HepG2 (cell line): ENCODE measurements around the gene ABCD2. TPM values are rescaled to one million over a fixed set of nuclear protein-coding genes. Genes with fewer than 3 reads are reported as not detected.

Experiments used
- ATAC-seq: fragments of 200-7000 bp; cut with Tn5 transposase; 3 replicates; pipeline ENCODE4 v1.9.1; 2020; ENCODE audit warnings: mild to moderate bottlenecking, moderate library complexity
- BruUV-seq: library from RNA; stranded (reverse); fragments of 400-500 nt; replicated peaks from 2 replicates; lab custom pipeline; 2021; lab: Mats Ljungman, UMichigan
- CTCF ChIA-PET: fragments of 300-600 bp; formaldehyde crosslinking; extraction: SDS; loops from one replicate; lab custom pipeline; 2021; ENCODE audit warnings: low total read pairs, inconsistent platforms, low intra/inter-chr PET ratio; lab: Yijun Ruan, JAX
- POLR2A ChIA-PET: fragments of 350-600 bp; sonication (Branson Sonifier 250); formaldehyde crosslinking; loops from one replicate; lab custom pipeline; 2020; ENCODE audit warnings: antibody characterized with exemption, inconsistent platforms; lab: Yijun Ruan, JAX
- DNase-seq: peaks from one replicate; pipeline ENCODE4 v3.0.0-alpha.2; 2015; ENCODE audit warnings: low spot score
- FAIRE-seq: peaks from 3 replicates; lab custom pipeline; 2011; peaks lifted over from hg19 to GRCh38; lab: Jason Lieb, UNC
- H2AFZ ChIP-seq: one replicate; pipeline ENCODE4 v1.6.1; 2011; ENCODE audit warnings: low read length, inconsistent platforms
- H3K27ac ChIP-seq: fragments of 300-600 bp; 3 replicates; pipeline ENCODE4 v1.8.0; 2011; ENCODE audit warnings: mixed run types, mild to moderate bottlenecking, mixed read lengths, low read length, inconsistent platforms; ENCODE audit not compliant: insufficient read depth; ENCODE audit errors: extremely low read length
- H3K27me3 ChIP-seq, 2 experiments: fragments of 200-600 bp in 1 of 2; 2 replicates in 1 of 2; 3 replicates in 1 of 2; pipeline versions ENCODE4 v1.6.0 to v1.8.0; 2011; ENCODE audit warnings: low read length in 2 of 2, mild to moderate bottlenecking in 2 of 2, moderate library complexity in 2 of 2, inconsistent platforms in 1 of 2; ENCODE audit not compliant: insufficient read depth in 2 of 2, control insufficient read depth in 1 of 2
- H3K36me3 ChIP-seq, 2 experiments: fragments of 200-600 bp in 1 of 2; replicated peaks in 1 of 2; 2 replicates in 1 of 2; 3 replicates in 1 of 2; pipeline versions ENCODE4 v1.5.1 to v1.8.0; 2011; ENCODE audit warnings: low read length in 2 of 2, inconsistent platforms in 1 of 2; ENCODE audit not compliant: insufficient read depth in 2 of 2, control insufficient read depth in 1 of 2
- H3K4me1 ChIP-seq: 2 replicates; pipeline ENCODE4 v1.5.1; 2012; ENCODE audit warnings: low read length, inconsistent platforms; ENCODE audit not compliant: insufficient read depth
- H3K4me2 ChIP-seq: 2 replicates; pipeline ENCODE4 v1.6.0; 2011; ENCODE audit warnings: low read depth, low read length, inconsistent platforms
- H3K4me3 ChIP-seq, 3 experiments: fragments of 200-600 bp in 1 of 3; sonication (generic), shearing (Covaris generic) in 1 of 3; replicated peaks in 1 of 3; 2 replicates each; pipeline ENCODE4 v1.5.1; 2011 to 2016; ENCODE audit warnings: low read length in 3 of 3, inconsistent platforms in 2 of 3, low read depth in 2 of 3, mild to moderate bottlenecking in 2 of 3, control low read depth in 1 of 3, mixed read lengths in 1 of 3; ENCODE audit not compliant: insufficient read depth in 1 of 3
- H3K79me2 ChIP-seq: one replicate; pipeline ENCODE4 v1.6.1; 2011; ENCODE audit warnings: low read length, inconsistent platforms; ENCODE audit not compliant: insufficient read depth
- H3K9ac ChIP-seq: 2 replicates; pipeline ENCODE4 v1.6.0; 2011; ENCODE audit warnings: mild to moderate bottlenecking, low read depth, low read length, inconsistent platforms; ENCODE audit not compliant: insufficient read depth
- H3K9me3 ChIP-seq: 2 replicates; pipeline ENCODE4 v1.5.1; 2012; ENCODE audit warnings: mild to moderate bottlenecking, low read length
- H4K20me1 ChIP-seq: 2 replicates; pipeline ENCODE4 v1.6.0; 2011; ENCODE audit warnings: inconsistent platforms, mild to moderate bottlenecking, low read length, moderate library complexity; ENCODE audit not compliant: insufficient read depth
- AGO2 ChIP-seq: fragments of 200-400 bp; formaldehyde crosslinking; optimal IDR thresholded peaks from 2 replicates; pipeline ENCODE3; 2017; ENCODE audit warnings: mild to moderate bottlenecking, low read depth, low read length, moderate library complexity
- AHDC1 ChIP-seq: sonication (generic); formaldehyde crosslinking; IDR thresholded peaks from 2 replicates; pipeline ENCODE4 v1.5.1; 2020; ENCODE audit warnings: mild to moderate bottlenecking, missing genetic modification reagents, borderline replicate concordance
- BRCA1 ChIP-seq: sonication (generic); formaldehyde crosslinking; IDR thresholded peaks from 2 replicates; pipeline ENCODE4 v1.4.0; 2020; ENCODE audit warnings: missing genetic modification reagents
- CEBPB ChIP-seq: IDR thresholded peaks from 2 replicates; pipeline ENCODE4 v1.6.1; 2011; ENCODE audit warnings: low read depth, low read length, improper control_type of control experiment, borderline replicate concordance
- CENPX ChIP-seq: sonication (generic); formaldehyde crosslinking; IDR thresholded peaks from 2 replicates; pipeline ENCODE4 v1.9.0; 2021; ENCODE audit warnings: mild to moderate bottlenecking, missing genetic modification reagents, moderate library complexity
- GATA4 ChIP-seq: sonication (generic); IDR thresholded peaks from 2 replicates; pipeline ENCODE4 v1.6.1; 2016; ENCODE audit warnings: antibody characterized with exemption, low read depth, borderline replicate concordance
- GATAD2A ChIP-seq: IDR thresholded peaks from 2 replicates; pipeline ENCODE4 v1.6.1; 2016
- GZF1 ChIP-seq: sonication (generic); formaldehyde crosslinking; IDR thresholded peaks from 2 replicates; pipeline ENCODE4 v1.5.1; 2020; ENCODE audit warnings: mild to moderate bottlenecking, missing genetic modification reagents
- MYC ChIP-seq: sonication (generic); formaldehyde crosslinking; IDR thresholded peaks from 2 replicates; pipeline ENCODE4 v1.9.0; 2021; ENCODE audit warnings: missing genetic modification reagents, borderline replicate concordance
- NFE2 ChIP-seq: sonication (generic); formaldehyde crosslinking; IDR thresholded peaks from 2 replicates; pipeline ENCODE4 v1.4.0; 2020; ENCODE audit warnings: missing genetic modification reagents
- PRPF4 ChIP-seq: fragments of 200-400 bp; formaldehyde crosslinking; IDR thresholded peaks from 2 replicates; pipeline ENCODE4 v1.6.1; 2016; ENCODE audit warnings: low read length, low read depth; ENCODE audit not compliant: poor library complexity, severe bottlenecking
- ZMAT3 ChIP-seq: sonication (generic); formaldehyde crosslinking; conservative IDR thresholded peaks from 2 replicates; pipeline ENCODE4 v1.7.0; 2021; ENCODE audit warnings: missing genetic modification reagents
- ZMYM2 ChIP-seq: sonication (generic); formaldehyde crosslinking; IDR thresholded peaks from 2 replicates; pipeline ENCODE4 v1.8.0; 2022; ENCODE audit warnings: mild to moderate bottlenecking, missing genetic modification reagents
- ZNF556 ChIP-seq: sonication (generic); formaldehyde crosslinking; IDR thresholded peaks from 2 replicates; pipeline ENCODE4 v1.4.0; 2020; ENCODE audit warnings: mild to moderate bottlenecking, missing genetic modification reagents, borderline replicate concordance
- ZNF784 ChIP-seq: sonication (generic); formaldehyde crosslinking; IDR thresholded peaks from 2 replicates; pipeline ENCODE4 v1.5.1; 2020; ENCODE audit warnings: missing genetic modification reagents, mild to moderate bottlenecking, borderline replicate concordance
- ZNF878 ChIP-seq: sonication (generic); formaldehyde crosslinking; IDR thresholded peaks from 2 replicates; pipeline ENCODE4 v1.8.1; 2023; ENCODE audit warnings: mild to moderate bottlenecking, missing genetic modification reagents, moderate library complexity
- WGBS: methylation state at CpG from one replicate; pipeline ENCODE4 v1.1.6; 2017; ENCODE audit warnings: low lambda C conversion rate; 5-methylcytosine and 5-hydroxymethylcytosine counted together
- in situ Hi-C: cut with HindIII; loops from 2 replicates; pipeline ENCODE4 v1.10.0; 2017; ENCODE audit warnings: low pct_unique_long_range_greater_than_20kb; ENCODE audit not compliant: extremely low pct_ligation_motif_present
- intact Hi-C: fragments of 100-400 bp; cut with micrococcal nuclease; formaldehyde crosslinking; loops from one replicate; pipeline ENCODE4 v1.10.0; 2022; ENCODE audit not compliant: unreplicated experiment
- polyA plus RNA-seq, 8 experiments: library from polyadenylated mRNA; depleted of rRNA in 3 of 8; stranded (reverse) in 7 of 8; unstranded in 1 of 8; fragments of >200 nt; fragmentation: Illumina TruSeq in 4 of 8; extraction: Trizol in 4 of 8; gene quantifications; 2 replicates each; pipeline versions ENCODE4 v1.2.1 to v1.2.3, GENCODE V29; 2011 to 2016; ENCODE audit warnings: low read depth in 4 of 8, missing spikeins in 1 of 8, mixed read lengths in 1 of 8; ENCODE audit not compliant: insufficient read depth in 1 of 8
- total RNA-seq, 5 experiments: library from RNA; depleted of rRNA; stranded (reverse); fragments of >200 nt; fragmentation: Illumina TruSeq; extraction: Trizol; gene quantifications; 2 replicates each; pipeline ENCODE4 v1.2.3, GENCODE V29; 2016; ENCODE audit warnings: low read depth in 1 of 5

ABCD2 gene
- total and polyA plus RNA-seq, 2 of the 13 experiments (the other 11 are each of a cell fraction or from before 2014, with no cell fraction given): not detected

- ATAC-seq (no peak), FAIRE-seq (no peak), DNase-seq (no peak)
- TF ChIP-seq AHDC1: no peak
- no peak for TF ChIP-seq BRCA1 (CRISPR knock-in tag)
- no peak for TF ChIP-seq ZNF878 (CRISPR knock-in tag)
- TF ChIP-seq ZMYM2 (CRISPR knock-in tag): no peak
- no peak for TF ChIP-seq ZNF784 (CRISPR knock-in tag)
- no peak for TF ChIP-seq GZF1 (CRISPR knock-in tag)
- TF ChIP-seq ZNF556 (CRISPR knock-in tag): no peak
- no peak for TF ChIP-seq CEBPB
- TF ChIP-seq NFE2: no peak
- no peak for TF ChIP-seq ZMAT3
- no peak for TF ChIP-seq GATA4
- no peak for TF ChIP-seq GATAD2A (CRISPR knock-in tag)
- TF ChIP-seq AGO2: no peak
- no peak for TF ChIP-seq CENPX (CRISPR knock-in tag)
- TF ChIP-seq MYC: no peak
- no peak for TF ChIP-seq PRPF4
- intact Hi-C loops (no loop called here), in situ Hi-C loops (no loop called here)
- Histone ChIP-seq H3K4me3 (no peak overlapping the region), H3K4me2 (no peak overlapping the region), H4K20me1 (no peaks in the 10 kb centered on the region), H3K36me3 (no peaks in the 10 kb centered on the region), H2AFZ (no peak overlapping the region), H3K9ac (no peak overlapping the region), H3K4me1 (no peaks in the 10 kb centered on the region), H3K27ac (no peak overlapping the region), H3K79me2 (no peaks in the 10 kb centered on the region), H3K27me3 (no peaks in the 10 kb centered on the region), H3K9me3 (no peaks in the 10 kb centered on the region)
- ChIA-PET POLR2A (no interaction called here), CTCF (no interaction called here)
- WGBS: 0% methylated on average over 1 of the region's 1 CpG
- no TSS peak for BruUV-seq
These were observed 9.2 kb upstream of the ABCD2 start for GRCh38 chr12:39628836-39629235.
